Ascending aorta (tissue), 2 donors: ENCODE measurements around the gene MIPEP. TPM values are rescaled to one million over a fixed set of nuclear protein-coding genes. Genes with fewer than 3 reads are reported as not detected.

ENCODE experiments used
- DNase-seq, 2 donors: peaks; one replicate each; pipeline ENCODE4 v3.0.0-alpha.2; 2019; ENCODE audit warnings: low spot score in 2 of 2
- H3K27ac ChIP-seq, 2 donors: fragments of 200-600 bp; sonication (generic); one replicate each; pipeline ENCODE4 v1.5.1; 2016 to 2017; ENCODE audit warnings: mild to moderate bottlenecking in 1 of 2
- H3K27me3 ChIP-seq: fragments of 200-600 bp; sonication (generic); one replicate; pipeline ENCODE4 v1.5.1; 2017
- H3K36me3 ChIP-seq, 2 donors: fragments of 200-600 bp; sonication (generic); one replicate each; pipeline ENCODE4 v1.5.1; 2016
- H3K4me1 ChIP-seq, 2 donors: fragments of 200-600 bp; sonication (generic); one replicate each; pipeline ENCODE4 v1.5.1; 2016 to 2017; ENCODE audit warnings: mild to moderate bottlenecking in 1 of 2
- H3K4me3 ChIP-seq, 2 donors: fragments of 200-600 bp; sonication (generic); one replicate each; pipeline ENCODE4 v1.5.1; 2016 to 2017; ENCODE audit warnings: mild to moderate bottlenecking in 1 of 2
- H3K9me3 ChIP-seq, 2 donors: fragments of 200-600 bp; sonication (generic); one replicate each; pipeline ENCODE4 v1.5.1; 2016
- CTCF ChIP-seq, 3 experiments: fragments of 200-600 bp in 2 of 3; fragments of 450-650 bp in 1 of 3; sonication (generic) in 2 of 3; IDR thresholded peaks; one replicate each; pipeline ENCODE4 v1.5.1; 2016 to 2019; ENCODE audit warnings: antibody characterized with exemption in 3 of 3, mild to moderate bottlenecking in 1 of 3, moderate library complexity in 1 of 3
- intact Hi-C: fragments of 100-400 bp; cut with DNase I; formaldehyde crosslinking; loops from one replicate; pipeline ENCODE4 v1.15.1; 2023
- total RNA-seq: library from RNA; depleted of rRNA; stranded (reverse); fragments of >200 nt; gene quantifications from one replicate; pipeline ENCODE4 v1.1.0, GENCODE V29; 2016

Gene MIPEP
- total RNA-seq, 1 donor from 2014 or later, result 2.8 TPM

- H3K4me3 ChIP-seq, result no peak overlapping the region
- TF ChIP-seq CTCF (IDR thresholded peaks at IDR 0.05), result no peak
- no peaks in the 10 kb centered on the region for H3K4me1 ChIP-seq
- H3K36me3 ChIP-seq, result no peaks in the 10 kb centered on the region
- intact Hi-C loops, result no loop called here
- no peaks in the 10 kb centered on the region for H3K27me3 ChIP-seq
- peak overlapping the region in 1 of 2 donors; percentile 36 for H3K27ac ChIP-seq
- DNase-seq, result no peak
- no peaks in the 10 kb centered on the region for H3K9me3 ChIP-seq
These were observed 166.3 kb downstream of the MIPEP start for GRCh38 chr13:23722726-23723453.

GRCh38 chr13:23718996-23719395 lies 170.2 kb downstream of the MIPEP start:
- Histone ChIP-seq H3K27ac (no peak overlapping the region), H3K9me3 (no peaks in the 10 kb centered on the region), H3K36me3 (no peaks in the 10 kb centered on the region), H3K27me3 (no peaks in the 10 kb centered on the region), H3K4me1 (no peaks in the 10 kb centered on the region), H3K4me3 (no peak overlapping the region)
- TF ChIP-seq CTCF (IDR thresholded peaks at IDR 0.05), result no peak
- intact Hi-C loops, result loop anchor here (5.0 kb wide), 1 partner anchor 153 kb away; no protein-coding TSS in a partner anchor
- DNase-seq, result no peak

GRCh38 chr13:23716401-23716800 lies 172.8 kb downstream of the MIPEP start:
- no peaks in the 10 kb centered on the region for H3K27me3 ChIP-seq
- no peaks in the 10 kb centered on the region for H3K36me3 ChIP-seq
- H3K9me3 ChIP-seq, result no peaks in the 10 kb centered on the region
- DNase-seq, result no peak
- no peaks in the 10 kb centered on the region for H3K4me1 ChIP-seq
- intact Hi-C loops, result loop anchor here (5.0 kb wide), 1 partner anchor 156 kb away; no protein-coding TSS in a partner anchor
- H3K4me3 ChIP-seq, result no peak overlapping the region
- no peak overlapping the region for H3K27ac ChIP-seq
- TF ChIP-seq CTCF (IDR thresholded peaks at IDR 0.05), result no peak

GRCh38 chr13:23715762-23716235 lies 173.4 kb downstream of the MIPEP start:
- H3K27ac ChIP-seq, result no peak overlapping the region
- no peaks in the 10 kb centered on the region for H3K4me1 ChIP-seq
- H3K4me3 ChIP-seq, result no peak overlapping the region
- no peaks in the 10 kb centered on the region for H3K36me3 ChIP-seq
- H3K27me3 ChIP-seq, result no peaks in the 10 kb centered on the region
- intact Hi-C loops, result loop anchor here (5.0 kb wide), 1 partner anchor 157 kb away; no protein-coding TSS in a partner anchor
- DNase-seq, result no peak
- no peak for TF ChIP-seq CTCF (IDR thresholded peaks at IDR 0.05)
- H3K9me3 ChIP-seq, result no peaks in the 10 kb centered on the region

- no peak overlapping the region for H3K4me3 ChIP-seq
These were observed 174.0 kb downstream of the MIPEP start for GRCh38 chr13:23715092-23715761.

More at GRCh38 chr13:23715092-23715761, 174.0 kb downstream of the MIPEP start:
- no peak overlapping the region for H3K27ac ChIP-seq
- no peaks in the 10 kb centered on the region for H3K27me3 ChIP-seq
- intact Hi-C loops, result loop anchor here (5.0 kb wide), 1 partner anchor 157 kb away; no protein-coding TSS in a partner anchor
- TF ChIP-seq CTCF (IDR thresholded peaks at IDR 0.05), result no peak
- DNase-seq, result no peak
- H3K36me3 ChIP-seq, result no peaks in the 10 kb centered on the region
- H3K4me1 ChIP-seq, result no peaks in the 10 kb centered on the region
- H3K9me3 ChIP-seq, result no peaks in the 10 kb centered on the region
